HCT116 (cell line): Measurements from ENCODE around the gene CISD2. TPM values are rescaled to one million over a fixed set of nuclear protein-coding genes. Genes with fewer than 3 reads are reported as not detected.
A peak's percentile ranks its signal among the peaks of the same experiment; 100 is the strongest.

ENCODE experiments used
- ATAC-seq: fragments of 200-7000 bp; cut with Tn5 transposase; 2 replicates; pipeline ENCODE4 v1.9.1; 2020; ENCODE audit warnings: mild to moderate bottlenecking, moderate library complexity
- BruUV-seq: library from RNA; stranded (reverse); fragments of 400-500 nt; replicated peaks from 2 replicates; lab custom pipeline; 2021; lab: Mats Ljungman, UMichigan
- CTCF ChIA-PET: fragments of 300-600 bp; sonication (Branson Sonifier 250); formaldehyde crosslinking; loops from one replicate; lab custom pipeline; 2021; ENCODE audit warnings: antibody characterized with exemption; lab: Charles Lee
- POLR2A ChIA-PET: fragments of 300-600, 350-600 bp; sonication (Branson Sonifier 250); formaldehyde crosslinking; loops from one replicate; lab custom pipeline; 2021; ENCODE audit warnings: antibody characterized with exemption; lab: Charles Lee
- RAD21 ChIA-PET, 2 experiments: fragments of 300-600 bp; sonication (Branson Sonifier 250); formaldehyde crosslinking; loops; one replicate each; lab custom pipeline; 2023; ENCODE audit warnings: low total read pairs in 2 of 2; ENCODE audit not compliant: uncharacterized antibody in 2 of 2, unreplicated experiment in 2 of 2, low non-redundant PET in 1 of 2; lab: Charles Lee
- DNase-seq: peaks from one replicate; pipeline ENCODE4 v3.0.0-alpha.2; 2010; ENCODE audit warnings: low read depth, low spot score
- H2AFZ ChIP-seq: fragments of 200-600 bp; shearing (Covaris generic), sonication (generic); 2 replicates; pipeline ENCODE4 v1.6.1; 2017; ENCODE audit warnings: low read depth, mixed run types, mixed read lengths, antibody characterized with exemption, low read length; ENCODE audit not compliant: poor library complexity, severe bottlenecking
- H3K27ac ChIP-seq: 2 replicates; pipeline ENCODE4 v1.5.1; 2012; ENCODE audit warnings: low read depth, low read length
- H3K27me3 ChIP-seq: fragments of 200-600 bp; sonication (generic); 2 replicates; pipeline ENCODE4 v1.6.1; 2016; ENCODE audit warnings: mixed run types, low read length, mixed read lengths; ENCODE audit not compliant: insufficient read depth
- H3K36me3 ChIP-seq, 2 experiments: fragments of 200-500 bp in 1 of 2; fragments of 200-600 bp in 1 of 2; sonication (Bioruptor generic) in 1 of 2; sonication (generic) in 1 of 2; 2 replicates each; pipeline versions ENCODE4 v1.5.1 to v1.6.1; 2014 to 2016; ENCODE audit warnings: low read length in 2 of 2, inconsistent platforms in 1 of 2, mixed read lengths in 1 of 2, mixed run types in 1 of 2; ENCODE audit not compliant: insufficient read depth in 2 of 2, control insufficient read depth in 1 of 2
- H3K4me1 ChIP-seq, 2 experiments: fragments of 200-600 bp in 1 of 2; sonication (generic) in 1 of 2; 2 replicates each; pipeline versions ENCODE4 v1.5.1 to v1.6.1; 2012 to 2017; ENCODE audit warnings: low read length in 2 of 2, inconsistent platforms in 1 of 2, mild to moderate bottlenecking in 1 of 2, mixed read lengths in 1 of 2, mixed run types in 1 of 2, moderate library complexity in 1 of 2; ENCODE audit not compliant: insufficient read depth in 2 of 2, control insufficient read depth in 1 of 2
- H3K4me2 ChIP-seq: fragments of 200-600 bp; sonication (generic); 2 replicates; pipeline ENCODE4 v1.6.1; 2017; ENCODE audit warnings: mixed run types, low read length, mixed read lengths
- H3K4me3 ChIP-seq, 2 experiments: fragments of 200-600 bp in 1 of 2; sonication (generic) in 1 of 2; replicated peaks in 1 of 2; 2 replicates each; pipeline ENCODE4 v1.5.1; 2011 to 2016; ENCODE audit warnings: low read length in 2 of 2, control low read depth in 1 of 2, low read depth in 1 of 2, mild to moderate bottlenecking in 1 of 2, mixed read lengths in 1 of 2, mixed run types in 1 of 2
- H3K79me2 ChIP-seq: fragments of 200-600 bp; sonication (generic); 2 replicates; pipeline ENCODE4 v1.6.1; 2017; ENCODE audit warnings: mild to moderate bottlenecking, mixed run types, low read length, moderate library complexity, mixed read lengths; ENCODE audit not compliant: insufficient read depth
- H3K9ac ChIP-seq: fragments of 200-600 bp; sonication (generic); 2 replicates; pipeline ENCODE4 v1.6.1; 2016; ENCODE audit warnings: low read length, mixed read lengths
- H3K9me2 ChIP-seq: fragments of 200-600 bp; sonication (generic), shearing (Covaris generic); 2 replicates; pipeline ENCODE4 v1.6.1; 2017; ENCODE audit warnings: mixed run types, mild to moderate bottlenecking, moderate library complexity; ENCODE audit not compliant: insufficient read depth
- H3K9me3 ChIP-seq, 2 experiments: fragments of 200-500 bp in 1 of 2; fragments of 200-600 bp in 1 of 2; sonication (Bioruptor generic) in 1 of 2; sonication (generic) in 1 of 2; 2 replicates each; pipeline ENCODE4 v1.6.1; 2014 to 2017; ENCODE audit warnings: low read length in 2 of 2, mixed read lengths in 2 of 2, inconsistent platforms in 1 of 2, low read depth in 1 of 2, mild to moderate bottlenecking in 1 of 2, mixed run types in 1 of 2, moderate library complexity in 1 of 2; ENCODE audit not compliant: control insufficient read depth in 1 of 2, insufficient read depth in 1 of 2
- H4K20me1 ChIP-seq: fragments of 200-600 bp; sonication (generic), shearing (Covaris generic); 2 replicates; pipeline ENCODE4 v1.6.1; 2017; ENCODE audit warnings: mixed run types, mild to moderate bottlenecking, moderate library complexity; ENCODE audit not compliant: insufficient read depth
- CEBPB ChIP-seq: IDR thresholded peaks from 2 replicates; pipeline ENCODE4 v1.6.1; 2012; ENCODE audit warnings: low read depth
- CTCF ChIP-seq, 3 experiments: fragments of 200-600 bp in 1 of 3; sonication (generic) in 1 of 3; IDR thresholded peaks in 2 of 3; conservative IDR thresholded peaks in 1 of 3; 2 replicates each; pipeline ENCODE4 v1.5.1; 2012 to 2017; ENCODE audit warnings: low read depth in 2 of 3, low read length in 2 of 3, antibody characterized with exemption in 1 of 3, borderline replicate concordance in 1 of 3, control low read depth in 1 of 3, mild to moderate bottlenecking in 1 of 3, mixed read lengths in 1 of 3, mixed run types in 1 of 3, moderate library complexity in 1 of 3; ENCODE audit not compliant: insufficient read depth in 1 of 3
- EGR1 ChIP-seq: IDR thresholded peaks from 2 replicates; pipeline ENCODE4 v1.6.1; 2012; ENCODE audit warnings: low read depth
- EZH2phosphoT487 ChIP-seq: fragments of 200-600 bp; IDR thresholded peaks from 2 replicates; pipeline ENCODE4 v1.6.1; 2018; ENCODE audit warnings: antibody characterized with exemption, borderline replicate concordance
- JUND ChIP-seq: IDR thresholded peaks from 2 replicates; pipeline ENCODE4 v1.6.1; 2012
- POLR2AphosphoS5 ChIP-seq: IDR thresholded peaks from 2 replicates; pipeline ENCODE4 v1.6.1; 2011; ENCODE audit warnings: mild to moderate bottlenecking, low read depth, low read length, moderate library complexity
- RAD21 ChIP-seq: IDR thresholded peaks from 2 replicates; pipeline ENCODE4 v1.6.1; 2012; ENCODE audit warnings: low read depth, mild to moderate bottlenecking
- SP1 ChIP-seq: IDR thresholded peaks from 2 replicates; pipeline ENCODE4 v1.6.1; 2012; ENCODE audit warnings: low read depth
- SRF ChIP-seq: IDR thresholded peaks from 2 replicates; pipeline ENCODE4 v1.6.1; 2012; ENCODE audit warnings: low read depth
- TCF7L2 ChIP-seq: IDR thresholded peaks from 2 replicates; pipeline ENCODE4 v1.7.0; 2011; ENCODE audit warnings: borderline replicate concordance, inconsistent platforms; ENCODE audit not compliant: insufficient read depth, insufficient read length; ENCODE audit errors: extremely low read depth
- YY1 ChIP-seq: IDR thresholded peaks from 2 replicates; pipeline ENCODE4 v1.6.1; 2011; ENCODE audit warnings: low read length, low read depth, moderate library complexity, mild to moderate bottlenecking; ENCODE audit not compliant: insufficient replicate concordance; ENCODE audit errors: extremely low read depth
- ZFX ChIP-seq: fragments of 450-650 bp; IDR thresholded peaks from 2 replicates; pipeline ENCODE4 v1.6.1; 2017
- intact Hi-C: fragments of 100-400 bp; cut with micrococcal nuclease; formaldehyde crosslinking; loops from 2 replicates; pipeline ENCODE4 v1.10.0; 2022
- total RNA-seq: library from RNA; stranded (reverse); gene quantifications from one replicate; pipeline ENCODE4 v1.2.1, GENCODE V29; 2021; ENCODE audit not compliant: unreplicated experiment
- TF ChIP-seq, protein P1 (sequence below): IDR thresholded peaks from 2 replicates; pipeline ENCODE4 v1.6.1; 2012; ENCODE audit warnings: low read depth
- TF ChIP-seq, protein P2 (sequence below): IDR thresholded peaks from 2 replicates; pipeline ENCODE4 v1.6.1; 2012

CISD2 gene
- total RNA-seq, 1 experiment from 2014 or later = 38.9 TPM

GRCh38 chr4:102869569-102870197 is 891 bp downstream of the CISD2 start:
- DNase-seq (no peak), ATAC-seq (no peak; the same call in 1 of the 2 replicates)
- Histone ChIP-seq H3K79me2 (peaks cover 89% of the 10 kb centered on the region), H3K4me3 (peak overlapping the region; percentile 61 to 69), H3K27ac (peak overlapping the region; percentile 87), H3K9me3 (no peaks in the 10 kb centered on the region), H2AFZ (no peak overlapping the region), H3K27me3 (no peaks in the 10 kb centered on the region), H3K4me2 (peak overlapping the region; percentile 85), H3K36me3 (no peaks in the 10 kb centered on the region; a peak in 2 of 4 replicates), H3K9me2 (no peaks in the 10 kb centered on the region), H4K20me1 (no peaks in the 10 kb centered on the region), H3K4me1 (peaks cover 5 to 28% of the 10 kb centered on the region in 2 experiments; a peak in 3 of 4 replicates), H3K9ac (peak overlapping the region; percentile 78)
- no peak for TF ChIP-seq EZH2phosphoT487
- TF ChIP-seq EGR1 = 0 out of 2 replicates have a peak, but pooled peaks have one; percentile 5
- ChIA-PET CTCF (interaction anchor here (1.0 kb wide), 1 partner anchor 249 kb away, joined by 6 read pairs; no protein-coding TSS in a partner anchor), POLR2A (interaction anchor here (1.0 to 2.9 kb wide), 5 partner anchors 10 to 44 kb away, joined by 3 to 49 read pairs (median 3); partner anchors contain the start of gene UBE2D3), RAD21 (interaction anchor here in 1 of 2 experiments (1.1 kb wide), 1 partner anchor 42 kb away, joined by 5 read pairs; the partner anchor contains the start of gene UBE2D3)
- intact Hi-C loops = loop anchor here (1.0 kb wide), 1 partner anchor 44 kb away; no protein-coding TSS in a partner anchor
- BruUV-seq = no TSS peak

DNA sequence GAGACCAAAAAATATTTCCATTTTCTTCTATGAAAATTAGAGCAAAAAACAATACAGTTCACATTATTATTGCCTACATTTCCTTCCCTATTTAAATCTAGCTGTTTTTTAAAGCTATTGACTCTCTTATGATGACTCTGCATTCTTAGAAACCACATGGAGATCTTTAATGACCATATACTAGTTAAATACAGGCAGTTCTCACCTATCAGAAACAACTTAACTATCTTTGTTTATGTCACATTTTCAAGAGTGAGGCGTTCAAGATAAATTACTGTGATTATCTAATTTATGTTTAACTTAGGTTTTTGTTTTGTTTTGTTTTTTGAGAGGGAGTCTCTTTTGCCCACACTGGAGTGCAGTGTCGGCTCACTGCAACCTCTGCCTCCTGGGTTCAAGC is 3.0 kb downstream of the CISD2 start:
- Histone ChIP-seq H3K36me3 (peaks cover 0 to 14% of the 10 kb centered on the region in 2 experiments; a peak in 3 of 4 replicates), H3K4me1 (peaks cover 5 to 28% of the 10 kb centered on the region in 2 experiments; a peak in 3 of 4 replicates), H3K9me2 (no peaks in the 10 kb centered on the region), H3K27ac (no peak overlapping the region), H4K20me1 (no peaks in the 10 kb centered on the region), H3K27me3 (no peaks in the 10 kb centered on the region), H2AFZ (no peak overlapping the region), H3K9me3 (peaks cover 0 to under 1% of the 10 kb centered on the region in 2 experiments; a peak in 1 of 4 replicates), H3K9ac (no peak overlapping the region), H3K79me2 (peaks cover 90% of the 10 kb centered on the region), H3K4me3 (no peak overlapping the region), H3K4me2 (no peak overlapping the region)
- DNase-seq = no peak
- no TSS peak for BruUV-seq
- ATAC-seq = no peak
- RAD21 ChIA-PET = no interaction called here
- intact Hi-C loops = no loop called here
- POLR2A ChIA-PET = no interaction called here
- CTCF ChIA-PET = no interaction called here
- no peak for TF ChIP-seq RAD21
- TF ChIP-seq ZFX = no peak
- no peak for TF ChIP-seq SRF
- no peak for TF ChIP-seq CTCF (IDR thresholded peaks at IDR 0.05 in 2 of 3, conservative IDR thresholded peaks at IDR 0.05 in 1 of 3; ENCODE audit: borderline replicate concordance in 1 of 3, insufficient read depth in 1 of 3, low read depth in 2 of 3, low read length in 2 of 3)
- TF ChIP-seq, protein P1, sequence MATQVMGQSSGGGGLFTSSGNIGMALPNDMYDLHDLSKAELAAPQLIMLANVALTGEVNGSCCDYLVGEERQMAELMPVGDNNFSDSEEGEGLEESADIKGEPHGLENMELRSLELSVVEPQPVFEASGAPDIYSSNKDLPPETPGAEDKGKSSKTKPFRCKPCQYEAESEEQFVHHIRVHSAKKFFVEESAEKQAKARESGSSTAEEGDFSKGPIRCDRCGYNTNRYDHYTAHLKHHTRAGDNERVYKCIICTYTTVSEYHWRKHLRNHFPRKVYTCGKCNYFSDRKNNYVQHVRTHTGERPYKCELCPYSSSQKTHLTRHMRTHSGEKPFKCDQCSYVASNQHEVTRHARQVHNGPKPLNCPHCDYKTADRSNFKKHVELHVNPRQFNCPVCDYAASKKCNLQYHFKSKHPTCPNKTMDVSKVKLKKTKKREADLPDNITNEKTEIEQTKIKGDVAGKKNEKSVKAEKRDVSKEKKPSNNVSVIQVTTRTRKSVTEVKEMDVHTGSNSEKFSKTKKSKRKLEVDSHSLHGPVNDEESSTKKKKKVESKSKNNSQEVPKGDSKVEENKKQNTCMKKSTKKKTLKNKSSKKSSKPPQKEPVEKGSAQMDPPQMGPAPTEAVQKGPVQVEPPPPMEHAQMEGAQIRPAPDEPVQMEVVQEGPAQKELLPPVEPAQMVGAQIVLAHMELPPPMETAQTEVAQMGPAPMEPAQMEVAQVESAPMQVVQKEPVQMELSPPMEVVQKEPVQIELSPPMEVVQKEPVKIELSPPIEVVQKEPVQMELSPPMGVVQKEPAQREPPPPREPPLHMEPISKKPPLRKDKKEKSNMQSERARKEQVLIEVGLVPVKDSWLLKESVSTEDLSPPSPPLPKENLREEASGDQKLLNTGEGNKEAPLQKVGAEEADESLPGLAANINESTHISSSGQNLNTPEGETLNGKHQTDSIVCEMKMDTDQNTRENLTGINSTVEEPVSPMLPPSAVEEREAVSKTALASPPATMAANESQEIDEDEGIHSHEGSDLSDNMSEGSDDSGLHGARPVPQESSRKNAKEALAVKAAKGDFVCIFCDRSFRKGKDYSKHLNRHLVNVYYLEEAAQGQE = no peak
- TF ChIP-seq JUND = no peak
- no peak for TF ChIP-seq YY1
- no peak for TF ChIP-seq SP1
- TF ChIP-seq TCF7L2 = no peak
- no peak for TF ChIP-seq CEBPB
- TF ChIP-seq, protein P2, sequence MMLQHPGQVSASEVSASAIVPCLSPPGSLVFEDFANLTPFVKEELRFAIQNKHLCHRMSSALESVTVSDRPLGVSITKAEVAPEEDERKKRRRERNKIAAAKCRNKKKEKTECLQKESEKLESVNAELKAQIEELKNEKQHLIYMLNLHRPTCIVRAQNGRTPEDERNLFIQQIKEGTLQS = no peak
- TF ChIP-seq POLR2AphosphoS5 = no peak
